IMR-90 (cell line): ENCODE data around the gene PRKAB1. TPM values are rescaled to one million over a fixed set of nuclear protein-coding genes. Genes with fewer than 3 reads are reported as not detected.

Source experiments
- ATAC-seq: fragments of 200-7000 bp; cut with Tn5 transposase; 2 replicates; pipeline ENCODE4 v1.9.1; 2020; ENCODE audit warnings: low read depth, mild to moderate bottlenecking, moderate library complexity
- BruUV-seq: library from RNA; stranded (reverse); fragments of 400-500 nt; replicated peaks from 2 replicates; lab custom pipeline; 2021; lab: Mats Ljungman, UMichigan
- CTCF ChIA-PET: fragments of 300-600 bp; formaldehyde crosslinking; extraction: SDS; loops from one replicate; lab custom pipeline; 2021; ENCODE audit warnings: antibody characterized with exemption; lab: Yijun Ruan, JAX
- POLR2A ChIA-PET: fragments of 300-600 bp; sonication (Branson Sonifier 250); formaldehyde crosslinking; loops from one replicate; lab custom pipeline; 2022; ENCODE audit warnings: antibody characterized with exemption; ENCODE audit not compliant: unreplicated experiment; lab: Charles Lee
- DNase-seq: peaks from one replicate; pipeline ENCODE4 v3.0.0; 2013
- H2AFZ ChIP-seq: replicated peaks from 2 replicates; pipeline ENCODE3; 2013; ENCODE audit warnings: low read length, mild to moderate bottlenecking; ENCODE audit not compliant: poor library complexity
- H2AK5ac ChIP-seq: 2 replicates; pipeline ENCODE4 v1.6.1; 2013; ENCODE audit warnings: low read depth, low read length, inconsistent platforms
- H2AK9ac ChIP-seq: replicated peaks from 2 replicates; pipeline ENCODE3; 2013; ENCODE audit warnings: mild to moderate bottlenecking, low read depth, low read length, moderate library complexity; ENCODE audit not compliant: poor library complexity
- H2BK120ac ChIP-seq: 2 replicates; pipeline ENCODE4 v1.6.1; 2013; ENCODE audit warnings: low read depth, low read length, inconsistent platforms
- H2BK15ac ChIP-seq: 3 replicates; pipeline ENCODE4 v1.6.1; 2013; ENCODE audit warnings: low read depth, low read length, inconsistent platforms
- H2BK20ac ChIP-seq: 2 replicates; pipeline ENCODE4 v1.6.1; 2013; ENCODE audit warnings: low read depth, mild to moderate bottlenecking, inconsistent platforms, low read length, moderate library complexity
- H2BK5ac ChIP-seq: 2 replicates; pipeline ENCODE4 v1.6.1; 2013; ENCODE audit warnings: mild to moderate bottlenecking, low read depth, low read length, inconsistent platforms; ENCODE audit not compliant: poor library complexity, severe bottlenecking
- H3K14ac ChIP-seq: replicated peaks from 2 replicates; pipeline ENCODE4 v1.6.1; 2013; ENCODE audit warnings: low read depth, low read length, inconsistent platforms
- H3K18ac ChIP-seq: 2 replicates; pipeline ENCODE4 v1.6.1; 2013; ENCODE audit warnings: low read depth, low read length, control low read depth
- H3K23ac ChIP-seq: 2 replicates; pipeline ENCODE4 v1.6.1; 2013; ENCODE audit warnings: low read depth, low read length, inconsistent platforms
- H3K27ac ChIP-seq: 2 replicates; pipeline ENCODE4 v1.5.1; 2013; ENCODE audit warnings: mild to moderate bottlenecking, control low read depth, low read length; ENCODE audit not compliant: insufficient read depth
- H3K27me3 ChIP-seq: 2 replicates; pipeline ENCODE4 v1.6.1; 2013; ENCODE audit warnings: low read length; ENCODE audit not compliant: control insufficient read depth, insufficient read depth
- H3K36me3 ChIP-seq: 2 replicates; pipeline ENCODE4 v1.6.1; 2013; ENCODE audit warnings: low read length, mixed read lengths; ENCODE audit not compliant: control insufficient read depth, insufficient read depth
- H3K4ac ChIP-seq: 2 replicates; pipeline ENCODE4 v1.6.1; 2013; ENCODE audit warnings: low read depth, low read length, inconsistent platforms
- H3K4me1 ChIP-seq: 2 replicates; pipeline ENCODE4 v1.6.1; 2013; ENCODE audit warnings: low read length, mixed read lengths; ENCODE audit not compliant: control insufficient read depth, insufficient read depth
- H3K4me2 ChIP-seq: 2 replicates; pipeline ENCODE4 v1.6.1; 2013; ENCODE audit warnings: low read depth, mild to moderate bottlenecking, control low read depth, low read length, moderate library complexity
- H3K4me3 ChIP-seq: 2 replicates; pipeline ENCODE4 v1.5.1; 2013; ENCODE audit warnings: low read depth, mild to moderate bottlenecking, control low read depth, low read length, moderate library complexity; ENCODE audit not compliant: insufficient read depth
- H3K56ac ChIP-seq: 2 replicates; pipeline ENCODE4 v1.6.1; 2013; ENCODE audit warnings: low read length, inconsistent platforms; ENCODE audit not compliant: insufficient read depth; ENCODE audit errors: extremely low read depth
- H3K79me1 ChIP-seq, 2 experiments: 2 replicates each; pipeline ENCODE4 v1.6.1; 2013; ENCODE audit warnings: low read length in 2 of 2, inconsistent platforms in 1 of 2, low read depth in 1 of 2
- H3K9ac ChIP-seq: 2 replicates; pipeline ENCODE4 v1.6.1; 2013; ENCODE audit warnings: low read depth, low read length, control low read depth
- H3K9me1 ChIP-seq: 2 replicates; pipeline ENCODE4 v1.6.1; 2013; ENCODE audit warnings: low read length, inconsistent platforms; ENCODE audit not compliant: insufficient read depth
- H3K9me3 ChIP-seq: 2 replicates; pipeline ENCODE4 v1.6.1; 2013; ENCODE audit warnings: low read length; ENCODE audit not compliant: control insufficient read depth, insufficient read depth
- H4K20me1 ChIP-seq: 2 replicates; pipeline ENCODE4 v1.6.1; 2013; ENCODE audit warnings: low read length, inconsistent platforms; ENCODE audit not compliant: insufficient read depth
- H4K5ac ChIP-seq: 2 replicates; pipeline ENCODE4 v1.6.1; 2013; ENCODE audit warnings: mild to moderate bottlenecking, low read depth, low read length, control low read depth
- H4K8ac ChIP-seq, 2 experiments: 2 replicates each; pipeline ENCODE4 v1.6.1; 2013; ENCODE audit warnings: low read depth in 2 of 2, low read length in 2 of 2, control low read depth in 1 of 2, inconsistent platforms in 1 of 2
- H4K91ac ChIP-seq: 2 replicates; pipeline ENCODE4 v1.6.1; 2013; ENCODE audit warnings: low read depth, low read length, inconsistent platforms; ENCODE audit not compliant: insufficient read depth
- BHLHE40 ChIP-seq: fragments of 150-350 bp; IDR thresholded peaks from 2 replicates; pipeline ENCODE4 v1.6.1; 2016; ENCODE audit warnings: mild to moderate bottlenecking, low read depth, low read length
- FOS ChIP-seq: fragments of 150-350 bp; IDR thresholded peaks from 2 replicates; pipeline ENCODE4 v1.6.1; 2016; ENCODE audit warnings: low read depth, low read length
- MAFK ChIP-seq: IDR thresholded peaks from 2 replicates; pipeline ENCODE4 v1.6.1; 2012; ENCODE audit warnings: low read depth, low read length, improper control_type of control experiment
- MAZ ChIP-seq: IDR thresholded peaks from 2 replicates; pipeline ENCODE4 v1.6.1; 2012; ENCODE audit warnings: low read depth, mild to moderate bottlenecking, low read length, improper control_type of control experiment, moderate library complexity, borderline replicate concordance
- MXI1 ChIP-seq: IDR thresholded peaks from 2 replicates; pipeline ENCODE4 v1.6.1; 2012; ENCODE audit warnings: low read depth, mild to moderate bottlenecking, low read length, moderate library complexity, borderline replicate concordance
- NFE2L2 ChIP-seq: fragments of 150-350 bp; IDR thresholded peaks from 2 replicates; pipeline ENCODE4 v1.6.1; 2016; ENCODE audit warnings: low read depth, mild to moderate bottlenecking, low read length
- RAD21 ChIP-seq: IDR thresholded peaks from 2 replicates; pipeline ENCODE4 v1.6.1; 2012; ENCODE audit warnings: low read length, improper control_type of control experiment
- RFX5 ChIP-seq: IDR thresholded peaks from 2 replicates; pipeline ENCODE4 v1.8.0; 2012; ENCODE audit warnings: low read depth, mild to moderate bottlenecking, low read length, moderate library complexity
- SMC3 ChIP-seq: fragments of 150-350 bp; IDR thresholded peaks from 2 replicates; pipeline ENCODE4 v1.6.1; 2016; ENCODE audit warnings: low read depth, mild to moderate bottlenecking, antibody characterized with exemption, low read length, moderate library complexity
- WGBS, 2 experiments: methylation state at CpG; one replicate each; pipeline versions ENCODE4 v1.1.5 to v1.1.7; 2013; ENCODE audit warnings: missing lambda C conversion rate in 2 of 2; ENCODE audit not compliant: insufficient read length in 1 of 2; ENCODE audit errors: extremely low coverage in 2 of 2; 5-methylcytosine and 5-hydroxymethylcytosine counted together
- dilution Hi-C: fragments of 300-500 bp; cut with HindIII; formaldehyde crosslinking; loops from one replicate; pipeline ENCODE4 v1.14.3; 2018; ENCODE audit warnings: low sequenced_read_pairs; ENCODE audit not compliant: unreplicated experiment
- in situ Hi-C: fragments of 300-500 bp; cut with MboI; formaldehyde crosslinking; loops from 3 replicates; pipeline ENCODE4 v1.14.3; 2019; ENCODE audit warnings: low sequenced_read_pairs, inconsistent platforms, mixed read lengths
- intact Hi-C: fragments of 100-400 bp; cut with micrococcal nuclease; formaldehyde crosslinking; loops from 2 replicates; pipeline ENCODE4 v1.10.0; 2022
- polyA plus RNA-seq, 3 experiments: library from polyadenylated mRNA; depleted of rRNA; stranded (reverse); fragments of >200 nt; gene quantifications; 2 replicates each; pipeline ENCODE4 v1.2.3, GENCODE V29; 2012; ENCODE audit warnings: low replicate concordance in 1 of 3
- total RNA-seq: library from RNA; depleted of rRNA; stranded (reverse); fragments of >200 nt; gene quantifications from 2 replicates; pipeline ENCODE4 v1.2.3, GENCODE V29; 2012
- TF ChIP-seq, protein P1 (sequence below): conservative IDR thresholded peaks from 2 replicates; pipeline ENCODE4 v1.5.1; 2012; ENCODE audit warnings: mild to moderate bottlenecking, low read depth, low read length, improper control_type of control experiment
- TF ChIP-seq, protein P2 (sequence below): fragments of 150-350 bp; IDR thresholded peaks from 2 replicates; pipeline ENCODE4 v1.6.1; 2017; ENCODE audit warnings: mild to moderate bottlenecking, antibody characterized with exemption, low read length, low read depth

PRKAB1 gene
- total and polyA plus RNA-seq, 2 of the 4 experiments (the other 2 are of a cell fraction), result 9.7 to 19.3 TPM

DNA sequence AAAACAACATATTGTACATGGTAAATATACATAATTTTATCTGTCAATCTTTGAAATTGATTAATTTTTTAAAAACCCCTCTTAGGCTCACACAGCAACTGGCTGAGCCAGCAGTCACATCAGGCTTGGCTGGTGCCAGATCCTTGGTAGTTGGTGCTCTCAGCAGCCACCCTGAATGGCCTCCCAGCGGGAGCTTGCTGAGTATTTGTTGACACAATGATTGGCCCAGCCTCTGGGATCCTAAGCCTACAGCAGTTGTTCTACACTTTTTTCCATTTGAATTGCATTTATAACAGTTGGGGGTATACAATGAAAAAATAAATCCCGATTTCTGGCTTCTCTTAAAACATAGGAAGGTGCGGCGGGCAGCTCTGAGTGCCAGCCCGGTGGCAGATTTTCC lies 11.1 kb downstream of the PRKAB1 start:
- Histone ChIP-seq H3K56ac (no peak overlapping the region), H3K14ac (no peak overlapping the region), H3K4me3 (no peak overlapping the region), H3K4ac (no peak overlapping the region), H3K79me1 (no peaks in the 10 kb centered on the region; a peak in 1 of 4 replicates), H2BK5ac (no peak overlapping the region), H3K9me1 (no peaks in the 10 kb centered on the region; the same call in 1 of the 2 replicates), H3K36me3 (peaks cover 65% of the 10 kb centered on the region), H2AK9ac (no peak overlapping the region), H3K18ac (no peak overlapping the region), H4K5ac (no peak overlapping the region), H3K27ac (no peak overlapping the region), H3K9ac (no peak overlapping the region), H4K8ac (no peak overlapping the region), H3K4me2 (no peak overlapping the region), H2AFZ (no peak overlapping the region), H3K27me3 (no peaks in the 10 kb centered on the region), H2BK20ac (no peak overlapping the region), H2BK120ac (no peak overlapping the region), H4K91ac (no peak overlapping the region), H3K23ac (no peak overlapping the region), H2AK5ac (no peak overlapping the region), H2BK15ac (no peak overlapping the region), H3K9me3 (no peaks in the 10 kb centered on the region), H3K4me1 (no peaks in the 10 kb centered on the region), H4K20me1 (no peaks in the 10 kb centered on the region)
- no TSS peak for BruUV-seq
- ATAC-seq (no peak), DNase-seq (no peak)
- no CpG with 5 or more reads among the region's 5 CpGs for WGBS, 2 experiments
- TF ChIP-seq RFX5 (no peak), FOS (no peak), MXI1 (no peak), MAZ (no peak), RAD21 (no peak), MAFK (no peak), NFE2L2 (no peak), SMC3 (no peak), BHLHE40 (no peak)
- TF ChIP-seq, protein P1, sequence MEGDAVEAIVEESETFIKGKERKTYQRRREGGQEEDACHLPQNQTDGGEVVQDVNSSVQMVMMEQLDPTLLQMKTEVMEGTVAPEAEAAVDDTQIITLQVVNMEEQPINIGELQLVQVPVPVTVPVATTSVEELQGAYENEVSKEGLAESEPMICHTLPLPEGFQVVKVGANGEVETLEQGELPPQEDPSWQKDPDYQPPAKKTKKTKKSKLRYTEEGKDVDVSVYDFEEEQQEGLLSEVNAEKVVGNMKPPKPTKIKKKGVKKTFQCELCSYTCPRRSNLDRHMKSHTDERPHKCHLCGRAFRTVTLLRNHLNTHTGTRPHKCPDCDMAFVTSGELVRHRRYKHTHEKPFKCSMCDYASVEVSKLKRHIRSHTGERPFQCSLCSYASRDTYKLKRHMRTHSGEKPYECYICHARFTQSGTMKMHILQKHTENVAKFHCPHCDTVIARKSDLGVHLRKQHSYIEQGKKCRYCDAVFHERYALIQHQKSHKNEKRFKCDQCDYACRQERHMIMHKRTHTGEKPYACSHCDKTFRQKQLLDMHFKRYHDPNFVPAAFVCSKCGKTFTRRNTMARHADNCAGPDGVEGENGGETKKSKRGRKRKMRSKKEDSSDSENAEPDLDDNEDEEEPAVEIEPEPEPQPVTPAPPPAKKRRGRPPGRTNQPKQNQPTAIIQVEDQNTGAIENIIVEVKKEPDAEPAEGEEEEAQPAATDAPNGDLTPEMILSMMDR, result no peak
- TF ChIP-seq, protein P2, sequence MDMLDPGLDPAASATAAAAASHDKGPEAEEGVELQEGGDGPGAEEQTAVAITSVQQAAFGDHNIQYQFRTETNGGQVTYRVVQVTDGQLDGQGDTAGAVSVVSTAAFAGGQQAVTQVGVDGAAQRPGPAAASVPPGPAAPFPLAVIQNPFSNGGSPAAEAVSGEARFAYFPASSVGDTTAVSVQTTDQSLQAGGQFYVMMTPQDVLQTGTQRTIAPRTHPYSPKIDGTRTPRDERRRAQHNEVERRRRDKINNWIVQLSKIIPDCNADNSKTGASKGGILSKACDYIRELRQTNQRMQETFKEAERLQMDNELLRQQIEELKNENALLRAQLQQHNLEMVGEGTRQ, result no peak
- CTCF ChIA-PET, result no interaction called here
- POLR2A ChIA-PET, result no interaction called here
- intact Hi-C loops (no loop called here), dilution Hi-C loops (no loop called here), in situ Hi-C loops (no loop called here)
